Posterior vena cava (tissue), 2 donors: ENCODE data around the gene ADPRHL1. TPM values are rescaled to one million over a fixed set of nuclear protein-coding genes. Genes with fewer than 3 reads are reported as not detected.

Source experiments
- DNase-seq: peaks from one replicate; pipeline ENCODE4 v3.0.0-alpha.2; 2020; ENCODE audit warnings: low spot score
- intact Hi-C, 2 donors: fragments of 100-400 bp; cut with DNase I; formaldehyde crosslinking; loops; one replicate each; pipeline versions ENCODE4 v1.14.1 to v1.14.2; 2022 to 2023
- long read RNA-seq, 2 donors: library from polyadenylated mRNA; unstranded; transcript quantifications; one replicate each; pipeline ENCODE4 v2.0.0, GENCODE V29; 2020 to 2021
- total RNA-seq, 2 donors: library from RNA; stranded (reverse); fragmentation: NEBNext Ultra II Directional; extraction: Animal tissue kit (Norgen Biotek cat#: 25700); gene quantifications; one replicate each; pipeline ENCODE4 v1.2.1, GENCODE V29; 2021
- donor health status: DM: yes; HTN: yes; CAD: no.
- donor health status: DM: yes; HTN: yes; CAD: no.

Gene ADPRHL1
- total RNA-seq = 1 to 10 TPM; 1.2 to 1.6 TPM
- long read RNA-seq, donor 1 = 0 reads
- long read RNA-seq, donor 2, partial matches to known transcripts = 1 of 5 reads
- long read RNA-seq, donor 2, other reads (novel, unspliced or antisense) = 4 of 5 reads

DNA sequence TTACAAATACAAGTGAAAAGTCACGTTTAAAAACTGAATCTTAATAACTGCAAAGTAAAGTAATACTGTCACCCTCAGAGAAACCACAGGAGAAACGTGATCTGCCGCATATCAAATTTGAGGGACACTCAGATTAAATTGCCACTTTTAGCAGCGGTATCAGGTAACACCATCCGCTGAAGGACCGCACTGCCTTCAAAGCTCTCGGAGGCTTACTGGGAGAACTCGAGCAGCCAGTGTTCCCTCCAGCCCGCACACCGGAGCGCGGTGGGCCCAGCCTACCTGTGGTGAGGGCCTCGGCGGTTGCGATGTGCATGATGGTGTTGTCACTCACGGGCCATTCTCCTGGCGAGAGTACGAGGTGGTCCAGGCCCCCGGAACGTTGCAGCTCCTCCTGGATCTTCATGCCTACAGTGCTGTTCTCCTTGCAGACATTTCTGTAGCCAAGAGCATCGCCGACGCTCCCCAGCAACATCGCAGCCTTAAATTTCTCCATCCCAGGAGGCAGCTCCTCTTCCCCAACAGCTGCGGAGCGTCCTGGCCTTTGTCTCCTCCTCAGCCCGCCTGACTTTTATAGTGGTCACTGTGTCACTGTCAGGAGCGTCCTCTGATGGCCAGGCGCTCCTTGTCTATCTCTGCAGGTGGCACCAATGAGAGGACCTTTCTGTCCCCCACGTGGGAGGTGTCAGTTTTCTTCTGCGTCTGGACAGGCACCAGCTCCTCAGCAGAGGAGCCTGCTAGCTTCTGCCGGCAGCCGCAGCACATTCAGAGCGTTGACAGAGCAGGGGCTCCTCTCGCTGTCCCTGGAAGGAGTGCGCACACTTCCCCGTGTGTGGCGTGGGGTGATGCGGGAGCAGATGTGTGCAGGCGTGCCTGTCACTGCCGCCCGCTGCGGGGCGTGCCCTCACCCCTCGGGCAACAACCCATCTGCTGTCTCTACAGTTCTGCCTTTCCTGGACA is at the start of gene ADPRHL1:
Gene ADPRHL1 (minus strand): TSS at position 547 of the 960 bp plus-strand sequence. CDS start 51 bp downstream, at position 496.
- peak; percentile 76 for DNase-seq

GRCh38 chr13:113502686-113503085 is 49.4 kb upstream of the ADPRHL1 start:
- intact Hi-C loops = no loop called here
- DNase-seq = no peak

More for the DNA sequence above, at the start of gene ADPRHL1:
- intact Hi-C loops = no loop called here

DNA sequence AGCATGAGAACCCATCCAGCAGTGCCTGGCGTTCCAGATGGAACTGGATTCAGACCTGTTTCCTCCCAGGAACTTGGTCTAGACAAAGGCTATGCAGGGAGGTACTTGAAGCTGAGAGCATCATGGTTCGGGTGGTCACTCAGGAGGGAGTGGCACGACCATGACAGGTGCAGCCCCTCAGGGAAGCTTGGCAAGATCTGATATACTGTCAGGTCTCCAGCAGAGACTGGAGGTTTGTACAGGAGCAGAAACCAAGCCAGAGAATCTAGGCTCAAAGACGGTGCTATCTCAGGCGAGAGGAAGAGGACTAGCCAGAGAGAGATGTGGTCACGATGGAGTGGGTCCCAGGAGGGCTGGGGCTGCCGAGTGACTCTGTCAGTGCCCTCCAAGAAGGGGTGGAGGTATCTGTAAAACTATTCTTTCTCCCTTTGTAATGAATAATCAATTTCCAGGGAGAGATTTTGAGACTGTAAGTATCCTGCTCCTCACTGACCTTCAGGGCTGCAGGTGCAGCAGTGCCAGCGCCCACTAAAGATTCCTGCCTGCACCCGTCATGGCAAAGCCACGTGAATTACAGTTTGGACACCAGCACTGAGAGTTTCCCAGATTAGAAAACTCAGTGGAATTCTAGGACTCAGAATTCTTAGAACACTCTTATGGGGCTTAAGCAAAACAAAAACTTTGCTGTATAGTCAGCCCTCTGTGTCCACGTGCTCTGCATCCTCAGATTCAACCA is 47.4 kb upstream of the ADPRHL1 start:
- no peak for DNase-seq
- intact Hi-C loops = no loop called here

GRCh38 chr13:113499936-113500335 is 46.6 kb upstream of the ADPRHL1 start:
- DNase-seq = no peak
- intact Hi-C loops = no loop called here

GRCh38 chr13:113498905-113499304 is 45.6 kb upstream of the ADPRHL1 start:
- intact Hi-C loops = no loop called here
- no peak for DNase-seq

DNA sequence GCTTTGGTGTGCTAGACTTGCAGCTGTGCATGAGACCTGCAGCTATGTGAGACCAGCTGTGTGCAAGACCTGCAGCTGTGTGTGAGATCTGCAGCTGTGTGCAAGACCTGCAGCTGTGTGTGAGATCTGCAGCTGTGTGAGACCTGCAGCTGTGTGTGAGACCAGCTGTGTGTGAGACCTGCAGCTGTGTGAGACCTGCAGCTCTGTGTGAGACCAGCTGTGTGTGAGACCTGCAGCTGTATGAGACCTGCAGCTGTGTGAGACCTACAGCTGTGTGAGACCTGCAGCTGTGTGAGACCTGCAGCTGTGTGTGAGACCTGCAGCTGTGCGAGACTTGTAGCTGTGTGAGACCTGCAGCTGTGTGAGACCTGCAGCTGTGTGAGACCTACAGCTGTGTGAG is 43.9 kb upstream of the ADPRHL1 start:
- intact Hi-C loops = no loop called here
- DNase-seq = no peak

GRCh38 chr13:113495494-113496210 is 42.4 kb upstream of the ADPRHL1 start:
- intact Hi-C loops = no loop called here
- DNase-seq = no peak

- no peak for DNase-seq
- intact Hi-C loops = no loop called here
Measured at GRCh38 chr13:113493315-113493951, 40.1 kb upstream of the ADPRHL1 start.

GRCh38 chr13:113491982-113492381 is 38.7 kb upstream of the ADPRHL1 start:
- intact Hi-C loops = no loop called here
- no peak for DNase-seq

DNA sequence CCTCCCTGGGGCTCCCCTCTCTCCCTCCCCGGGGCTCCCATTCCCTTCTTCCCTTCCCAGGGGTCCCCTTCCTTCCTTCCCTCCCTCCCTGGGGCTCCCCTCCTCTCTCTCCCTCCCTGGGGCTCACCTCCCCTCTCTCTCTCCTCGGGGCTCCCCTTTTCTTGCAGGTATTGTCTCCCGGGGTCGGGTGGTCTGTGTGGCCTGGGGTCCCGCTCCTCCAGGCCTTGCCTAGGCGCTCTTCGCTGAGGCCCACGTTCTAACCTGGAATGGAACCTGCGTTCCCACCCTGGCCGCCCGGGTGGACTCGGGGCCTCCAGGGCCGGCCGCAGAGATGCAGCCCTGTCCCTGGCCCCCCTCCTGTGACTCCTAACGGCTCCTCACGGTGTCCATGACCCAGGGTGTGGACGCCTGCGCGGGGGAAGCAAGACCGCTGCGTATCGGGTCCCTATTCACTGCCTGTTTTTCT is 38.2 kb upstream of the ADPRHL1 start:
- no peak for DNase-seq
- intact Hi-C loops = no loop called here

GRCh38 chr13:113490496-113491417 is 37.5 kb upstream of the ADPRHL1 start, which contains the start of gene DCUN1D2:
Gene DCUN1D2, minus strand, starts transcription at chr13:113490711. Its CDS starts 42 bp downstream, at chr13:113490669.
- intact Hi-C loops = no loop called here
- DNase-seq = peak; percentile 98

GRCh38 chr13:113489549-113490495 is 36.5 kb upstream of the ADPRHL1 start:
- no peak for DNase-seq
- intact Hi-C loops = no loop called here

DNA sequence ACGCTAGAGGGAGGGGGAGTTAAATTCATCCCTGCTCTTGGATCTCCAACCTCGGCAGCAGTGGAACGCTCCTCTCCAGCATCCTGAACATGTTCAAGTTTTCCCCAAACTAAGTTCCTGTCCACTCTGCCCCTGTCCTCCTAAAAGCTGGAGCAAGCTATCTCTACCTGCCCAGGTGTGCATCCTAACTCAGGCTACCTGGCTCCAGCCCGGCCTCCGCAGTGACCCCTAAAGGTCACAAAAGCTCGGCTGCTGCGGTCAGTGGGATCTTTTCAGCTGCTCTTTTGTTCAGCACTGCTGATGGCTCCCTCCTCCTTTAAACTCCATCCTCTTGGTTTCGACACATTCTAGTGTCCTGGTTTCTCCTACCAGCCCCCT is 35.9 kb upstream of the ADPRHL1 start:
- no peak for DNase-seq
- intact Hi-C loops = no loop called here

- DNase-seq = no peak
- intact Hi-C loops = no loop called here
Measured at GRCh38 chr13:113488283-113488682, 35.0 kb upstream of the ADPRHL1 start.

DNA sequence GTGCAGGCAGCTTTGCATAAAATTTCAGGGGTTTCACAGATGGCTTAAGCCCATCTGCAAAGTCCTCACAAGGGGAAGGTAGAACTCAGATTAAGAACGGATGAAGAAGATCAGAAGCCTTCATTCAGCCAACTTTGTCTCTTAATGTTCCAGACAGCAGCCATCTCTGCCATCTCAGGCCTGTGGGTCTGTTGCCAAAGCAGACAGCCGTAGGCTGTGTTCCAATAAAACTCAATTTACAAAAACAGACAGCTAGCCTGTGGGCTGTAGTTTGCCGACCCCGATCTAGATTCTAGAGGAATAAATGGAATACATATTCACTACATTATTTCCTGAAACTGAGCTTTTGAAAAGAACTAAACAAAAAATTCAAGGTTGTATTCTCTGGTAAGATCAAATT is 33.4 kb upstream of the ADPRHL1 start:
- no peak for DNase-seq
- intact Hi-C loops = no loop called here

DNA sequence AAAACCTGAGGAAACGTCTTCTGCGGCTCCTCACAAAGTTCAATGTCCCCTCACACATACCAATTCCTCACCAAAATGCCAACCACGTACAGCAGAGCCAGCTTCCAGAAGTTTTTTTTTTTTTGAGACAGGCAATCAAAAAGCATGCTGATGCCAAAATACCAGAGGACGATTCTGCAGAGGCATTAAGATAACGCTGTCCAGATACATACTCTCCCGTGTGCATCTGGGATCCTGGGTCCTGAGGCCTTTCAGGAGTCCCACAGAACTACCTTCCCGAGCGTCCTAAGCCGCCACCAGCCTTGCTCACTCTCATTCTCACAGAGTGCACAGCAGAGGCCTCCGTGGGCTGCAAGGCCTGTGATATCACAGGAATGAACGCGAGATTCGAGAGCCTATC is 32.3 kb upstream of the ADPRHL1 start:
- no peak for DNase-seq
- intact Hi-C loops = no loop called here
